HG02943 (cell line): ENCODE data around the gene NELL1.
"Not testable (repeated sequence)": the region's sequence is repeated elsewhere in the genome, so short reads cannot be mapped to it uniquely, and the experiment has no call there.

Source experiments
- ATAC-seq: cut with Tn5 transposase; IDR thresholded peaks from one replicate; pipeline ENCODE4 v1.9.1; 2021; ENCODE audit warnings: mild to moderate bottlenecking, low read depth, moderate library complexity; ENCODE audit not compliant: unreplicated experiment

The NELL1 gene

DNA sequence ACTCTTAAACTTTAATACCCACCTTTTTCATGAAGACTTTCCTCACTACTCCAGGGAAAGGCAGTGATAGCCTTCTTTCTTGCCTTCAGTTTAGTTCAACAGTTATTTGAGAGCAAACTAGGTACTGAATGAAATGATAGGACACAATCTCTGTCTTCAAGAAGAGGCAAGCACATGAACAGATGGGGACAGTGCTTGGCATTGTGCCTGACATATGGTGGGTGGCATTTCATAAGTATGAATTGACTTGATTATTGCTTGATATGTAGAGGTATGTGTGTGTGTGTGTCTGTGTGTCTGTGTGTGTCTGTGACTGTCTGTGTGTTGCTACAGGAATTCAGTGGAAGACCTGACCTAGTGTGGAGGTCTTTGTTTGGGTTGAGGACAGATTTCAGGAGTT lies 504.1 kb downstream of the NELL1 start:
- no peak for ATAC-seq

DNA sequence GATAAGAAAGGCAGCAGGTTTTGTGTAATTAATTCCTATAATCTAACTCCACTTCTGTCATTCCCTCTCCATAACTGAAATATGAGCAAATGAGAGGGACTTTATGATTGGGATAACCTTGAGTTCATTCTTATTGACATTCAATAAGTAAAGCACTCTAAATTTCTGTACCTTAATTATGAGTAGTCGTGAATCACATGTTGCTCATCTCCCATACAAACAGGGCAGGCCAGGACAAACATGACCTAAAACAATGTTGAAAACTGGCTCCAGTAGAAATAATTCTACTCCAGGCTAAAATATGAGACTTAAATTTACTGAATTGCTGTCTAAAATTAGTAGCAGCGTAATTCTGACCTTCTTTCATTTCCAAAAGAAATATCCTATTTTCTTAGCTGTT lies 505.4 kb downstream of the NELL1 start:
- no peak for ATAC-seq

DNA sequence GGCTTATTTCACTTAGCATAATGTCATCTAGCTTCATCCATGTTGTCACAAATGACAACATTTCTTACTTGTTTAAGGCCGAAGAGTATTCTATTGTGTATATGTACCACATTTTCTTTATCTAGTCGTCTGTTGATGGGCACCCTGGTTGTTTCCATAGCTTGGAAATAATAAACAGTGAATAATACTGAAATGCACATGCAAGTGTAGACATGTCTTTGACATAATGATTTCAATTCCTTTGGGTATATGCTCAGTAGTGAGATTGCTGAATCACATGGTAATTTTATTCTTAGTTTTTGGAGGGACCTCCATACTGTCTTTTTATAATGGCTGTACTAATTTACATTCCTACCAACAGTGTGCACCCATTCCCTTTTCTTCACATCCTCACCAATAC lies 508.0 kb downstream of the NELL1 start:
- no peak for ATAC-seq

DNA sequence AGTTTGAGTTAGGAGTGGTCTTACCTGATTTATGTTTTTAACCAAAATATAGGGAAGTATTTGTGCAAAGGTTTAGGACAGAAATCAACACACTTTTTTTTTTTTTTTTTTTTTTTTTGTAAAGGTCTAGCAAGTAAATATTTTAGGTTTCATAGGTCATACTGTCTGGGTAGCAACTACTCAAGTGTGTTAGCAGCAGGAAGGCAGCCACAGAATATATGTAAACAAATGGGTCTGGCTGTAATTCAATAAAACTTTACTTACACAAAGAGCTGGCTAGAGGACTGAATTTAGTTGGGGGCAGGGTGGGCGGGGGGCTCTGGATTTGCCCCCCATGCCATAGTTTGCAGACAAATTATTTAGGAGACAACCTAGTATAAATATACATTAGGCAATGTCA lies 510.4 kb downstream of the NELL1 start:
- no peak for ATAC-seq

DNA sequence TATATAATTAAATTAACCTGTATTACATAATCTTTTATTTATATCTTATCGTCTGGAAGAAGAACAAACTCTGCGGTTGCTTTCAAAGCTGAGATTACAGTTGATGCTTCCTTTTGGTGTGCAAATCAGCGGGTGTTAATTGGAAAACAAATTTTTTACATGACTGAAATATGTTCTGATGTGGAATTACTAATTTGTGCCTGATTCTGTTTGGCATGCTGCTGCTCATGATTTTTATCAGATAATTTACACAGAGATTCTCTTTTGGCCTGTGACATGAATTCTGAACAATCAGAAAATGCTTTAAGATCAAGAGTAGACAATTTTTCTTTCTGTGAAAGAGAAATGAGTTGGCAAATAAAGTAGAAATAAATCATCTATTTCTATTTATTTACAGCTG lies 510.8 kb downstream of the NELL1 start:
- no peak for ATAC-seq

DNA sequence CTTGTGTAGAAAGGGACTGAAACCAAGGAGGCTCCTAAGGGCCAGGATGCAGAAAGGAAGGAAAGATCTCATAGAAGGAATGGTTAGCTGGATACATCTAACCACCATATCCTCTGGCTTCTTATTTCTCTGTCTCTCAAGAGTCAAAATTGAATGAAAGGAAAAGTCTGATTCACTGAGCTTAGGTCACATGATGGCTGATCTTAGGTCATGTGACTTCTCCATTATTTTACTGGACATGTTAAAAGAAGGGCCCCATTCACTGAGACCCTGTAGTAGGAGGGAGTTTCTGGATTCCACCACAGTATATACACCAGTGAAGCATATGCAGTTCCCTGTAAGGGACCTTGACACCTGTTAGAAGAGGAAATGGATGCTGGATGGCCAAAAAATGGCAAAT lies 516.6 kb downstream of the NELL1 start:
- no peak for ATAC-seq

DNA sequence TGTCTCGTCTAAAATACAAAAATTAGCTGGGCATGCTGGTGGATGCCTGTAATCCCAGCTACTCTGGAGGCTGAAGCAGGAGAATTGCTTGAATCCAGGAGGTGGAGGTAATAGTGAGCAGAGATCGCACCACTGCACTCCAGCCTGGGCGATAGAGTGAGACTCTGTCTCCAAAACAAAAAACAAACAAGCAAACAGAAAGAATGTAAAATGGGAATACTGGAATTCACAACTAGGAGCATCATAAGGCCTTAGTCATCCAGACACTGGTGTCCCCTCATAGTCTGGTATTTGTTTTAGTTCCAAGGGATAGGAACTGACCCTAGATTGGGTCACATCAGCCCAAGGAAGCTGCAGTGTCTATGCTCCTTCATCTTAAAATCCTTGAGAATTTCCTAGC lies 520.8 kb downstream of the NELL1 start:
- no peak for ATAC-seq

DNA sequence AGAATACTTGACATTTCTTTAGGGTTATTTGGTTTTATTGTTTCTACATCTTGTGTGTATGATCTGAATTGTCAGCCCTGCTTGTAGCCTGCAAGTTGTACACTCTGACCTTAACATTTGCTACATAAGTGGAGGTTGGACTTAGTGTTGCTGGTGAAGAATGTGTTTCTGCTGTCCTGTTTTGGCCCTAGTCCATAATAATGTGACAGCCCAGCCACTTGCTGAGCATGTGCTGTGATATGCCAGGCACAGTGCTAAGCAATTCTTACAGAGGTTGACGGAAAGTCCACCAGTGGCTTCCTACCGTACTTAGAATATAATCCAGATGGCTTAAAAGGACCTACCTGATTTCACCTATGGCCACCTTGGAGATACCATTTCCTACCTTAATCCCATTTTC lies 526.6 kb downstream of the NELL1 start:
- ATAC-seq = no peak

DNA sequence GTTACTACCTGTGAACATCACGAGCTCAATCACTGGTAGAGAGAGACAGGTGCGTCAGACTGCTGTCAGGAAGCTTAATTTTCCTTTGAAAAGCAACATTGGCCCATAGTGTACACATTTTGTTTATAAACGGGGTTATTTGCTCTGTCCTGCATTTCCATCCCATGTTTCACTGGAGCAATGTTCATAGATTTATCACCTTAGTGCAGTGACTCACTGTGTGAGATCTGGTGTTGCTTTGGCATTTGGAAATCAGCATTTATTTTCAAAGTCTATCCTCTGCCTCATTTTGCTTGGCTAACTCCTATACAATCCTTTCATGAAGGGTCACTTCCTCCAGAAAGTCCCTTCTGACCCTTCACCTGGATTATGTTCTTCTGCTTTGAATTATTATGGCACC lies 529.1 kb downstream of the NELL1 start:
- no peak for ATAC-seq

DNA sequence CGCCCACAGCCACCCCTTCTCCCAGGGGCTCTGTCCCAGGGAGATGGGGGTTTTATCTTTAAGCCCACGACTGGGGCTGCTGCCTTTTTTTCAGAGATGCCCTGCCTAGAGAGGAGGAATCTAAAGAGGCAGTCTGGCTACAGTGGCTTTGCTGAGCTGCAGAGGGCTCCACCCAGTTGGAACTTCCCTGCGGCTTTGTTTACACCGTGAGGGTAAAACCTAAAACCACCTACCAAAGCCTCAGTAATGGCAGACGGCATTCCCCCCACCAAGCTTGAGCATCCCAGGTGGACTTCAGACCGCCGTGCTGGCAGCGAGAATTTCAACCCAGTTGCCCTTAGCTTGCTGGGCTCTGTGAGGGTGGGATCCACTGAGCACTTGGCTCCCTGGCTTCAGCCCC lies 535.8 kb downstream of the NELL1 start:
- ATAC-seq = no peak

DNA sequence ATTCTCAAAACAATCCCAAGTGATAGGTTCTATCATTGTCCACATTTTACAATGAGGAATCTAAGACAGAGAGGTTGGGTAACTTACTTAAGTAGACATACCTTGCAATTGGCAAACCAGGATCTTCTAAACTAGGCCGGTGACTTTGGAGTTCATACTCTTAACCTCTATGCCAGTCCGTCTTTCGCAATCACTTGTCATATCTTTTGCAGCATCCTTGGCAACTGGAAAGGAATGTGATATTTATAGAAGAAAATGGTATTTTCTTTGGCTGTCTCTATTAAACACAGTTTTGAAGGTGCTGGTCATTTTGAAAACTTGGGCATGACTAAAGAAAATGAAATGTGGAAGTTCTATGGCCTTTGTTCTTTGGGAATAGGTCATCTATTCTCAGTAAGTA lies 556.5 kb downstream of the NELL1 start:
- ATAC-seq = no peak

DNA sequence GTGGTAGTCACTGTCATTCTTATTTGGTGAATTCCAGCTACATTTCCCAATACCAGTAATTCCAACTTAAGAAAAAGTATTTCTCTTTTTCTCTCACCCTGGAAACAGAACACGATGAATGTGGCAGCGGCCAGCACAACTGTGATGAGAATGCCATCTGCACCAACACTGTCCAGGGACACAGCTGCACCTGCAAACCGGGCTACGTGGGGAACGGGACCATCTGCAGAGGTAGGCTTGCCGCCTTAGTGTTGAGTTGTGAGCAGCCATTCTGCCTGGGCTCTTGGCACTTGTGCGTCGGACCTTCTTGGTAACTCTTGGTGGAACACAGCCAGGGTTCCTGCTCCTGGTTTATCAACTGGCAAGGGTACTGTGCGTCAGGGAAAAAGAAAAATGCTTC lies 559.8 kb downstream of the NELL1 start:
- ATAC-seq = no peak

DNA sequence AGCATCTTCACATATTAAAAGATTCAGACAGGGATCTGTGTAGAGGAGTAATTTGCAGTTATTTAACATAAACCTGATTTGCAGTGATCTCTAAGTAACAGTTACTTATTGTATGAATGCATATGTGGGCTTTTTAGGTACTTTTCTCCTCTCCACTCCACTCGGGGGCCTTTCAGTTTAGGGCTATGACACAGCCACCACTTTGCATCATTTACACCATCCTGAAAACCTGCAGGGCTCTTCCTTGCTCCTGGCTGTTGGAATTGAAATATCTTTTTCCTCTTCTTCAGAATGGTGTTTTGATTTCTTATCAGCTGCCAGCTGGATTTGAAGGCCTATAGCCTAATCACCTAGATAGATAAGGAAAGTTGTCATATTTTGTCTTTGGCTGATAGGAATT lies 580.8 kb downstream of the NELL1 start:
- ATAC-seq = no peak

DNA sequence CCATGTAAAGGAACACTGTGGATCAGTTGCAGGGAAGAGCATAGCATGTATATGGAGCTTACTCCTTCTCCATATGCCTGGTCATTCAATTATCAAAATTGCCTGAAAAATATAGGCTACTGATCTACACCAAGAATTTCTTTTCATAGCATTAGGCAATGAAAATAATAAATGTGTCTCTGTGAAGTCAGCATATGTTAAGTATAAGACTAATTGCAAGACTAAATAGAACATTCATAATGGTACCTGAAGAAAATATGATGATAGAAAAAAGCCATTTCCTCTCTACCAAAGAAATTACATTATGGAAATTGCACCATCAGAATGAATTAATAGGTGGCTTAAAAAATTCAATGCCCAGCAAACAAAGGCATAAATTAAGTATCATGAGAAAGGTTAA lies 584.7 kb downstream of the NELL1 start:
- no peak for ATAC-seq

DNA sequence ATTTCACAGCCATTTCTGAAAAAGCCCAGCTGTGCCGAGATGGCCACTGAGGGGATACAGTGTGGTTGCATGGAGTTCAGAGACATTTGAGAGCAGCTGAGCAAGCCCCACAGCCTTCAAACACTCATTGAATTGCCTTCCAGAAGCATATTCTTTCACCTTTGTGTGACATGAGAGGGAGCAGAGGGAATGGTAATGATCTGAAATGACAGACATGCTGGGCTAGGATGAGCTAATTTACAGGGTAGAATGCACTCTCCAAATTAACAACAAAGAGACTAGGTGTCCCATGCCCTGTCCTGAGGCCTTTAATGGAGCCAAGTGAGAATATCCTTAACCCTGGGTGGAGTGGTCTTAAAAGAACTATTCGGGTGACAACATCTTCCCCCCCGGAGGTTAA lies 585.4 kb downstream of the NELL1 start:
- ATAC-seq = no peak

DNA sequence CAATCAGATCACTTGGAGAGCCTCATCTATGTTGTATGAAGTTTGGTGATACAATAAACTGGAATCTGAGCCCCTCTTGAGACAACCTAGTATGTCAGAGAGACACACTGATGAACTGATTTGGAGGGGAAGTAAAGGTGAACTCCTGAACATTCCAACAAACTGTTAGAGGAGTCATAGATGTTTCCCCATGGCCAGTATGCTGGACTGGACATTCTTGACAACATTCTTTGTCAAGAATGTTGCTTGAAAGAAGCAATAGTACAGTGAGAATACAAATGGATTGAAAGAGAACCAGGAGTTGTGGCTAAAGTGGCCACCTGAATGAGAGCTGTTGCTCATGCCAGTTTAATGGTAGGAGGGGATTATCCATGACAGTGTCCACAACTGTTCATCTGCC lies 588.1 kb downstream of the NELL1 start:
- ATAC-seq = no peak

DNA sequence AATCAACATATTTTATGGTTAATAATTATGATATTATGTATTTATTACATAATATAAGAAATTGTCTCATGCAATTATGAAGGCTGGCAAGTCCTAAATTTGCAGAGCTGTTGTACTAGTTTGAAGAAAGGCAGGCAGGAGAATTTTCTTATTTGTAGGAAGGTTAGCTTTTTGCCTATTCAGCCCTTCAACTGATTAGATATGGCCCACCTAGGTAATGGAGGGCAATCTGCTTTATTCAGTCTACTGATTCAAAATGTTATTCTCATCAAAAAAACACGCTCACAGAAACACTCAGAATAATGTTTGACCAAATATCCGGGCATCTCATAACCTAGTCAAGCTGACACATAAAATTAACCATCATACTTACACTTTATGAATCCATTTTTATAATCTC lies 589.0 kb downstream of the NELL1 start:
- no peak for ATAC-seq

DNA sequence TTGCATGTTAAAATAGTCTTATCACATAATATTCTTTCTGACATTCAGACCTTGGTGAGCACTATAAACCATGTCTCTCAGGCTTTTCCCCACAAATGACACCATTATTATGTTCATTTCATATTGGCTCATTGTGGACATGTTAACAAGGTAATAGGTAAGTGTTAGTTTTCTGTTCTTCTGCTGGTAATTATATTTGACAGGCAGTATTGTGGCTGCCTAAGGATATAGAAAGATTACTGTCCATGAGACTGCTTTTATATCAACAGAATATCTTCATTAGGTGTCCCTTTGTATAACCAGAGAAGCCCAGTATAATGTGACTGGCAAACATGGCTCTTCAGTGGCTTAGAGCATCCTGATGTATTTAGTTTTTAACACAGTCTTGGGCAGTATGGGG lies 590.7 kb downstream of the NELL1 start:
- ATAC-seq = no peak

DNA sequence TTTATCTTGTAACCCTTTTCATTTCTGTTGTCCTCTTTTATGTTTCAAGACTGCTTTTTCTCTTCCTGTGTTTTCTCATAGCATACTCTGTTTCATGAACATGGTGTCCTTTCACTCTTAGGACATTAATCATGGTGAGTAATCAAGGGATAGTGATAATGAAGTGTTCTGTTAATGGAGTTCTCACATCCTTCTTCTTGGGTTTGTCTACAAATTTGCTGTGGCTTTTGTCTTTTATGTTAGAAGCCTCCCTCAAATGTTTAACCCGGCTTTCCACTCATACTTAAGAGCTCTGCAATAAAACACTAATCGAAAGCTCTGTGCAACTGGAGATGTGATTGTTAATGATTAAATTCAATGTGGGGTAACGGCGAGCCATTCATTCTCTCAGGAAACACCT lies 593.6 kb downstream of the NELL1 start:
- no peak for ATAC-seq

DNA sequence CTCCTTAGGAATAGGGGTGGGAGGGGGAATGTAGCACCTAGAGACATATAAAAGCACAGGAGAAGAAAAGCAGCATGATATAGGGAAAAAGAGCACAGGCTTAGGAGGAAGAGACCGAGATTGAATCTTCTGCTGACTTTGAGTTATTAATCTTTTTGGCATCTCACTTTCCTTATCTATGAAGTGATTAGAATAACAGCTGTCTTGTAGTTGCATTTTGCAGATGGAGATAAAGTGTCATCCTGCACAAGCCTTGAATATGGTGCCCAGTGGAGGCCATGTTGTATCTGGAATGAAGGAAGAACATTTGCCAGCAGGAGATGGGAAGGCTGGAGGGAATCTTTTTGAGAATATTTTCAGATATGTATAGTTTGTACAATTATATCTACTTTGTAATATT lies 594.7 kb downstream of the NELL1 start:
- no peak for ATAC-seq

DNA sequence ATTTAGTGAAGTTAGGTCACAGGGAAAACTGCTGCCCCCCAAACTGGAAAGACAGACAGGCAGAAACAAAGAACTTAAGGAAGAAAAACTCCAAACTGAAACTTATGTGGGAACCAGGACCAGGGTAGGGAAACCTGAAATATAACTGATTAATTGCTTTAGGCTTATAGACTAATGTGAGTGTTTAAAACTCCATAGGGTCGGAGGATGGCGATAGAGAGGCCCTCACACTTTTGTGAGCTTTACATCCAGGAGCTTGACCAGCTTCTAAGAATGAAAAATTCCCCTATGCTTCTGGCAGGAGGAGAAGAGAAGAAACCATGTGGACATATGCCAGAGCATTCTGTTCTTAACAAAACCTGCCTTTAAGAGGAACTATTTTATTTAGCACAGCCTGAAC lies 598.6 kb downstream of the NELL1 start:
- no peak for ATAC-seq

DNA sequence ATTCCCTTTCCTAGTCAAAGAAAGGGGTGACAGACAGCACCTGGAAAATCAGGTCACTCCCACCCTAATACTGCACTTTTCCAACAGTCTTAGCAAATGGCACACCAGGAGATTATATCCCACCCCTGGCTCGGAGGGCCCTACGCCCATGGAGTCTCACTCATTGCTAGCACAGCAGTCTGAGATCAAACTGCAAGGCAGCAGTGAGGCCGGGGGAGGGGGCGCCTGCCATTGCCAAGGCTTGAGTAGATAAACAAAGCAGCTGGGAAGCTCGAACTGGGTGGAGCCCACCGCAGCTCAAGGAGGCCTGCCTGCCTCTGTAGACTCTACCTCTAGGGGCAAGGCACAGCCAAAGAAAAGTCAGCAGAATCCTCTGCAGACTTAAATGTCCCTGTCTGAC lies 602.8 kb downstream of the NELL1 start:
- not testable (repeated sequence) for ATAC-seq

DNA sequence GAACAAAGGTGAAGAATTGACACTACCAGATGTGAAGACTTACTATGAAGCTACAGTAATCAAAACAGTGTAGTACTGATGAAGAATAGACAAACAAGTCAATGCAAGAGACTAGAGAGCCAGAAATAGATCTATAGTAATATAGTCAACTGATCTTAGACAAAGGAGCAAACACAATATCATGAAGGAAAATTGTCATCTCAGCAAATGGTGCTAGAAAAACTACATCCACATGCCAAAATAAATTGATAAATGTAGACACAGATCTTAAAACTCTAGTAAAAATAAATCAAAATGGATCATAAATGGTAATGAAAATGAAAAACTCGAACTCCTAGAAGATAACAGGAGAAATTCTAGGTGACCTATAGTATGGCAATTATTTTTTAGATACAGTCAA lies 609.5 kb downstream of the NELL1 start:
- ATAC-seq = no peak

DNA sequence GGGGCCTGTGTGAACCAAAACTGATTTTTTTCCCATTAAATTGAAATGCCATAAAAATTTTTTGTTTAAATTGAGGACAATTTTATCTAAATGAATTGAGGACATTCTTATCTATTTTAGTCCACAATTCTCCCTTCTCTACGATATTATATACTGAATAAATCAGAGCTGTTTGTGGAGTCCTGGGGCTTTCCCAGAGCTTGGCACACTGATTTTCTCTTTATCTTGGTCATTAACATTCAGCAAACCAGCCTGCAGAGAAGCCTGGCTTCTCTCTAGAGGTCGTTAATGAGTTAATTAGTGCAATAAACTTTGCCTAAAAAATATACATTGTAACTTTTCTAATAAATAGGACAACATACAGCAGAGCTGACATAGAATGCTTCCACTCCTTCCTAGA lies 615.7 kb downstream of the NELL1 start:
- no peak for ATAC-seq
